SK-N-MC (cell line): ENCODE measurements around the gene PLEKHJ1.

Source experiments
- DNase-seq: peaks from one replicate; pipeline ENCODE4 v3.0.0-alpha.2; 2011; ENCODE audit warnings: low read depth, low spot score
- H3K27ac ChIP-seq: fragments of 200-600 bp; sonication (generic); 2 replicates; pipeline ENCODE4 v1.5.1; 2016; ENCODE audit warnings: mixed run types
- H3K36me3 ChIP-seq: fragments of 200-600 bp; sonication (generic); 2 replicates; pipeline ENCODE4 v1.6.1; 2017; ENCODE audit warnings: antibody characterized with exemption, low read length, mixed read lengths; ENCODE audit not compliant: insufficient read depth
- H3K4me3 ChIP-seq: fragments of 200-600 bp; sonication (generic); 2 replicates; pipeline ENCODE4 v1.5.1; 2016
- H3K9ac ChIP-seq: fragments of 200-600 bp; sonication (generic); 2 replicates; pipeline ENCODE4 v1.8.0; 2017; ENCODE audit warnings: mixed run types, mixed read lengths; ENCODE audit not compliant: insufficient read length
- H3K9me3 ChIP-seq: fragments of 200-600 bp; sonication (generic); 2 replicates; pipeline ENCODE4 v1.6.1; 2017; ENCODE audit warnings: low read depth, mild to moderate bottlenecking, antibody characterized with exemption, low read length, moderate library complexity, mixed read lengths
- EZH2 ChIP-seq: fragments of 200-600 bp; sonication (generic); IDR thresholded peaks from one replicate; pipeline ENCODE4 v1.6.1; 2017; ENCODE audit warnings: antibody characterized with exemption
- FOXP2 ChIP-seq: optimal IDR thresholded peaks from 2 replicates; pipeline ENCODE3; 2011; ENCODE audit warnings: mild to moderate bottlenecking, moderate library complexity; ENCODE audit not compliant: insufficient read depth; ENCODE audit errors: extremely low read length, control extremely low read depth
- POLR2AphosphoS5 ChIP-seq: IDR thresholded peaks from 2 replicates; pipeline ENCODE4 v1.6.1; 2012; ENCODE audit warnings: mild to moderate bottlenecking, low read depth, low read length, borderline replicate concordance

Gene PLEKHJ1

DNA sequence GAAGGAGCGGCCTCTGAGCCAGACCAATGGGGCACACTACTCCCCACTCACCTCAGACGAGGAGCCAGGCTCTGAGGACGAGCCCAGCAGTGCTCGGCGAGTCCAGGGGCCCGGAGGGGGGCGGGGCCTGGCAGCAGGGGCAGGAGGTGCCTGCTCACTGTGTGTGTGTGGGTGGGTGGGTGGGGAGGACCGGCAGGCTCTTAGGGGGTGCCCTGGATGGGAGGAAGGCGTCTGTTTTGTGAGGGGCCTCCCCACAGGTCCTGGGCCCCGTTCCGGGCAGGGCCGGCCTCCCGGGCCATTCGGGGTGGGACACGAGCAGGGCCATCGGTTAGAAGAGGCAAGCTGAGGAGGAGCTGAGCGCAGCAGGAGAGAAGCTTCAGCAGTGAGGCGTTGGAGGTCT is 12.7 kb downstream of the PLEKHJ1 start:
- Histone ChIP-seq H3K9ac (no peak overlapping the region), H3K4me3 (no peak overlapping the region), H3K27ac (no peak overlapping the region), H3K36me3 (peaks cover 27% of the 10 kb centered on the region; the same call in 1 of the 2 replicates), H3K9me3 (no peaks in the 10 kb centered on the region)
- no peak for DNase-seq
- TF ChIP-seq FOXP2 = no peak
- no peak for TF ChIP-seq POLR2AphosphoS5
- no peak for TF ChIP-seq EZH2

GRCh38 chr19:2221918-2222317 is 14.2 kb downstream of the PLEKHJ1 start:
- peaks cover 39% of the 10 kb centered on the region; the same call in 1 of the 2 replicates for H3K36me3 ChIP-seq
- H3K27ac ChIP-seq = no peak overlapping the region
- no peak overlapping the region for H3K4me3 ChIP-seq
- TF ChIP-seq POLR2AphosphoS5 (no peak), FOXP2 (no peak), EZH2 (no peak)
- no peak for DNase-seq
- no peaks in the 10 kb centered on the region for H3K9me3 ChIP-seq
- H3K9ac ChIP-seq = no peak overlapping the region

DNA sequence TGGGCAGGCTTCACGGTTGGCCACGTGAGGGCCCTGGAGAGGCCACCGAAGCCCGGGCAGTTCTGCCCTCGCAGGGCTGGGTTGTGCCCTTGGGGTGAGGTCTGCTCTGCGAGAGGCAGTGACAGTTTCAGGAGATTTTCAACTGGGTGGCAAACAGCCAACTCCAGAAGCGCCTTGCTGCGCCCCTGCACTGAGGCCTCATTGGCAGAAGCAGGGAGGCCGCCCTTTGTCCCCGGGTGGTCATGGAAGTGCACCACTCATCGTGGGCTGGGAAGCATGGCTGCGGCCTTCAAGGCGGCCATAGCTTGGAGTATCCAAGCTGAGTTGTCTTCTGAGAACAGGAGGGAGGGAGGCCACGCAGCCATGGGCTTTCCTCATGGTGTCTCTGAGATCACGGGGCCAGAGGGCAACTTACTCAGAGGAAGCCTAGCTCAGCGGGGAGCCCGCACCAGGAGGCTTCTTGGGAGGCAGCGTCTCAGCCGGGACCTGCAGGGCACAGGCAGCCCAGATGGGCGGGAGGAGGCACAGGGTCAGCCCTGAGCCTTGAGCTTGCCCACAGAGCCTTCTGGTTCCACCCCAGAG is 14.8 kb downstream of the PLEKHJ1 start:
- DNase-seq = no peak
- H3K27ac ChIP-seq = 0 out of 2 replicates have a peak overlapping the region, but pooled peaks have one; percentile 25
- peaks cover 45% of the 10 kb centered on the region; the same call in 1 of the 2 replicates for H3K36me3 ChIP-seq
- TF ChIP-seq FOXP2 = no peak
- H3K4me3 ChIP-seq = no peak overlapping the region
- no peaks in the 10 kb centered on the region for H3K9me3 ChIP-seq
- H3K9ac ChIP-seq = no peak overlapping the region

DNA sequence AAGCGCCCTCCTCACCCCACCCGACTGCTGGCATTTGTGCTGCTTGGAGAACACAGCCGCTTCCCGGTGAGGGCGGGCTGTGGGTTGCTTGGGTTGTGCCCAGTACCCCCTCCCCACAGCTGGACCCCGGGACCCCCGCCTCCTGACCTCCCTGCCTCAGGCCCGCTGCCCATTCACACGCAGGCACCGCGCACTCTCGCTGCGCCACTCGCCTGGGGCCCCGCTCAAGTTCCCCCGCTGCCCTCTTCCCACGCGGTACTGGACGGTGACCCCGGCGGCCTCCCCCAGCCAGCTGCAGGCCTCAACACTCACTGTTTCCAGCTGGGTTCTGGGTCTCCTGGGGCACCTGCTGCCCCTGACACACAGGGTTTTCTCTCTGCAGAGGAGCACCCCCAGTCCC is 16.4 kb downstream of the PLEKHJ1 start:
- no peak overlapping the region for H3K27ac ChIP-seq
- no peaks in the 10 kb centered on the region for H3K9me3 ChIP-seq
- peaks cover 42% of the 10 kb centered on the region for H3K36me3 ChIP-seq

DNA sequence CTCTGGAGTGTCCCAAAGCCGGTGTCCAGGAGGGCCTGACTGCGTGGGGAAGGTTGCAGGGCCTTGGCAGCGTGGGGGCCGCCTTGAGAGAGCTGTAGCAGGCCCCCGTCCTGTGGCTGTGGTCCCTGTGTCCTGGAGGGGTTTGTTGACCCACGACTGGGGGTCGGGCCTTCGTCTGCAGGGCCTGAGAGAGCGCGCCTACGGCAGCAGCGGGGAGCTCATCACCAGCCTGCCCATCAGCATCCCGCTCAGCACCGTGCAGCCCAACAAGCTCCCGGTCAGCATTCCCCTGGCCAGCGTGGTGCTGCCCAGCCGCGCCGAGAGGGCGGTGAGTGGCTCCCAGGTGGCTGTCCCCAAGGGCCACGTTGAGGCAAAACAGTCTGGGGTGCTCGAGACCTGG is 18.5 kb downstream of the PLEKHJ1 start:
- Histone ChIP-seq H3K36me3 (peaks cover 56% of the 10 kb centered on the region), H3K9me3 (no peaks in the 10 kb centered on the region)

More for the DNA sequence above, 16.4 kb downstream of the PLEKHJ1 start:
- TF ChIP-seq EZH2 (no peak), POLR2AphosphoS5 (no peak)
- H3K9ac ChIP-seq = no peak overlapping the region
- DNase-seq = no peak
- no peak overlapping the region for H3K4me3 ChIP-seq

GRCh38 chr19:2216361-2217225 is 19.5 kb downstream of the PLEKHJ1 start:
- TF ChIP-seq POLR2AphosphoS5 = no peak
- no peak for TF ChIP-seq EZH2
- DNase-seq = no peak
- no peak overlapping the region for H3K27ac ChIP-seq
- H3K4me3 ChIP-seq = no peak overlapping the region
- H3K36me3 ChIP-seq = peaks cover 64% of the 10 kb centered on the region
- H3K9ac ChIP-seq = no peak overlapping the region
- H3K9me3 ChIP-seq = no peaks in the 10 kb centered on the region

More for the DNA sequence above, 18.5 kb downstream of the PLEKHJ1 start:
- H3K9ac ChIP-seq = no peak overlapping the region
- no peak for TF ChIP-seq EZH2
- TF ChIP-seq FOXP2 = no peak
- no peak for TF ChIP-seq POLR2AphosphoS5
- H3K4me3 ChIP-seq = no peak overlapping the region
- H3K27ac ChIP-seq = no peak overlapping the region
- no peak for DNase-seq

GRCh38 chr19:2215281-2215751 is 20.8 kb downstream of the PLEKHJ1 start:
- Histone ChIP-seq H3K36me3 (peaks cover 74% of the 10 kb centered on the region), H3K9ac (no peak overlapping the region), H3K9me3 (no peaks in the 10 kb centered on the region), H3K4me3 (no peak overlapping the region), H3K27ac (no peak overlapping the region)
- DNase-seq = no peak
- TF ChIP-seq FOXP2 (no peak), POLR2AphosphoS5 (no peak), EZH2 (no peak)

- Histone ChIP-seq H3K9ac (no peak overlapping the region), H3K4me3 (no peak overlapping the region), H3K36me3 (peaks cover 71% of the 10 kb centered on the region), H3K27ac (no peak overlapping the region), H3K9me3 (no peaks in the 10 kb centered on the region)
- TF ChIP-seq EZH2 (no peak), FOXP2 (no peak), POLR2AphosphoS5 (no peak)
- DNase-seq = no peak
These were observed 21.9 kb downstream of the PLEKHJ1 start for GRCh38 chr19:2214251-2214650.

DNA sequence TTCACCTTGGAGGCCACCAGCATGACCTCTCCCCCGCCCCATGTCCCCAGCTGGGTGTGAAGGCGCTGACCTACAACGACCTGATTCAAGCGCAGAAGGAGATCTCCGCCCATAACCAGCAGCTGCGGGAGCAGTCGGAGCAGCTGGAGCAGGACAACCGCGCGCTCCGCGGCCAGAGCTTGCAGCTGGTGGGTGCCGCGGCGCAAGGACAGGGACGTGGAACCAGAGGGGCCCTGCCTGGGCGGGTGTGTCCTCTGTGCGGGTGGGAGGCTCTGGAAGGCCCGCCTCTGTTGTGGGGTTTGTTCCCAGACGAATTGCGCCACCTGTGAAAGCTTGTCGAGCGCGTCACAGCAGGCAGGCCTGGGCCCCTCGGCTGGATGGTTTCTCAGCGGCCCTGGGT is 22.3 kb downstream of the PLEKHJ1 start:
- Histone ChIP-seq H3K9me3 (no peaks in the 10 kb centered on the region), H3K27ac (no peak overlapping the region), H3K36me3 (peaks cover 70% of the 10 kb centered on the region), H3K9ac (no peak overlapping the region), H3K4me3 (no peak overlapping the region)
- TF ChIP-seq FOXP2 = no peak
- no peak for DNase-seq
